NCI-H446 (cell line): Measurements from ENCODE around the gene CPT2.

ENCODE experiments used
- DNase-seq, 2 experiments: peaks; one replicate each; lab custom pipeline; 2025; lab: John Stamatoyannopoulos, UW

CPT2 gene

GRCh38 chr1:53219711-53220110 is 23.1 kb downstream of the CPT2 start:
- DNase-seq: no peak

DNA sequence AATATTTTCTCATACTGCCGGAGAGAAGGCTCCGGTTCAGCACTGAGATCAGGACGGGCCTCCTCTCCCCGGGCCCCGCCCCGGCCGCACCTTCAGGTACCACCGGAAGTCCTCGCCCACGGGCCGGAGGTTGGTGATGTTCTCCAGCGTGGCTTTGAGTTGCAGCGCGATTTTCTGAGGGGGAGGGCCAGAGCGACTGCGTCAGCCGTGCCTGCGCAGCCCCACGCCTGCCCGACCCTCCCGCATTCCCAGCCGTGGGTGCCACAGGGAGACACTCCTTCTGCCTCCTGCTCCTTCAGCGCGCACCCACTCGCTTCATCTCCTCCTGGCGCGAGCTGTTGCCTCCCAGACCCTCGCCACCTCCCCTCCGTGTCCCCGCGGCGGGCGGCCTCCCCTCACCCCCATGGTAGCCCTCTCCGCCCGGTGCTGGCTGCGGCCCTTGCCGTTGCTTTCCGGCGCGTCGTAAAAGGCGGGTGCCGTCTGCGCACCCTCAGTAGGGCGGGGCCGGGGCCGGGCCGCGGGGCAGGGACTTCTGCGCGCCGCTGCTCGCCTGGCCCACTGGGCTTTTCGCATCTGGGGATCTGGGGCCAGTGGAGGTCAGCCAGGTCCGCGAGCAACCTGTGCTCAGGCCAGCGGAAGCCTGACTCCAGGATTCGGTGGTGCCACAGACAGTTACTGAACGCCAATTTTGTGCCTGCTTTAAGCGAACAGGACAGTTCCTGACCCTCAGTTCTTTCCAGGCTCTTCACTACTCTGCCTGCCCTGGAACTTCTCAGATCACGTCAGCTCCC is 23.7 kb downstream of the CPT2 start, which contains the start of gene CZIB:
Gene CZIB, minus strand, starts transcription at position 464 of the 791 bp plus-strand sequence. Its CDS starts 59 bp downstream, at position 405.
- DNase-seq: peak; percentile 91 to 94

DNA sequence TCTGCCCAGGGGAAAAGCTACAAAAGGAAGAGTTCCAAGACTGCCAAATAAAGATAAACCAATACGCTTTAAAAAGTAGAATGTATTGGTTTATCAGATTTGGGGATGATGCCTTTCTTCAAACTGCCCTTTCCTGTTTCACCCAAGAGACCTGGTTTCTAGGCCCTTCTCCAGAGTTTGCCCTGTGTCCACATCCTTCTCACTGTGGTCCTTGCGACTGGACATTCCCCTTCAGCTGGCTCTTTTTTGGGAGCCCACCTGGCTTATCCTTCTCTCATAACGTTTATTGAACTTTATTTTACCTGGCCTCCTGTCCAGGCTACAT is 24.3 kb downstream of the CPT2 start:
- no peak for DNase-seq

DNA sequence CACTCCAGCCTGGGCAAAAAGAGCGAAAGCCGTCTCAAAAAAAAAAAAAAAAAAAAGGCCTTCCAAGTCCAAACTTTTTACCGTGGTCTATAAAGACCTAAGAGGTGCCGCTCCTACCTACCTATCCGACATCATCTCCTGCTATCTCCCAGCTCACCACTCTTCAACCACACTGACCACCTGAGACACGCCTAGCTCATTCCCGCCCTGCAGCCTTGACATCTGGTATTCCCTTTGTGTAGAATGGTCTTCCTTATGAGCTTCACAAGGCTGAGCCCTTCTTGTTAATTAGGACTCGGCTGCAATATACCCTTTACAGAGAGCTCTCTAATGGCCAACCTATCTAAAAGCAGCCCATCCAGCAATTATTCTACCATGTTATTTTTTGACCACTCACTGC is 41.0 kb downstream of the CPT2 start:
- no peak for DNase-seq

DNA sequence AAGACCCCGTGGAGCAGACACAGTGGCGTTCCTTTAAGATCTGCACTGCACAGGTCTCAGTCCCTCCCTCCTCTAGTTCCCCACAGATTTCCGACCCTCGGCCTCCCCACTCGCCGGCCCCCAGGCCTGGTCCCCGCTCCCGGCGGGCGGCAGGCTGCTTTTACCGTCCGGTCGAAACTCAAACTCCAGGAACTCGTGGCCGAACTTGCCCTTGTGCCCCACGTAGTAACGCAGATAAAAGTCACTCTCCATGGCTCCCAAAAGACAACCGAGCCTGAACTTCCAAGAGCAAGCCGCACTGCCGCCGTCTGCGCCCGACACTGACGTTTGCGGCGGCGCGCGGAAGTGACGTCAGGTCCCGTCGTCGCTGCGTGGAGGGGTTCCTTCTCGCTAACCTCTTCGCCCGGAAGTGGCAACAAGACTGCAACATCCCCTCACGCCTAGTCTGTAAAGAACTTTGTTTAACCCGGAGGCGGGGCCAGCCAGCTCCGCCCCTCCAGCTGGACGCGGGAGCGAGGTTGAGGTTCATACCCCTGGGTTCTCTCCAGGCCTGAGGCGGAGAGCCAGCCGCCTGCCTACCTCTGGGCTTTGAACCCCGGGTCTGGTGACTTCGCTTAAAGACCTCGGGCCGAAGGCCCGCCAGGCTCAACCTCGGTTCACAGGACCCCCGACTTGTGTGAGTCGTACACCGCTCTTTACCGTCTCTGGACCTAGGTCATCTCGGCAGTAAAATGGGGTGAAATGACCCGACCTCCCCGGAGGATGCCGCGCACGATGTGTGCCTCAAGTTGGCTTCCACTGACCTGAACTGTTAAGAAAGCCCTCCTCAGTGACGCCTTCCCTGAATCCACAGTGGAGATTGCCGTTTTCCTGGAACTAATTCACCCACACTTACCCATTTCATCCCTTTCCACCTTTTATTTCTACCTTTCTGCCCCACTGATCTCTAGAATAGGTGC is 41.9 kb downstream of the CPT2 start, which contains the start of gene MAGOH:
Gene MAGOH, minus strand, starts transcription at position 322 of the 959 bp plus-strand sequence. Its CDS starts 70 bp downstream, at position 252.
- DNase-seq: peak; percentile 95 to 98

- no peak for DNase-seq
Observed at GRCh38 chr1:53241828-53242227, 45.2 kb downstream of the CPT2 start.

- no peak for DNase-seq
Observed at GRCh38 chr1:53242381-53242780, 45.8 kb downstream of the CPT2 start.

DNA sequence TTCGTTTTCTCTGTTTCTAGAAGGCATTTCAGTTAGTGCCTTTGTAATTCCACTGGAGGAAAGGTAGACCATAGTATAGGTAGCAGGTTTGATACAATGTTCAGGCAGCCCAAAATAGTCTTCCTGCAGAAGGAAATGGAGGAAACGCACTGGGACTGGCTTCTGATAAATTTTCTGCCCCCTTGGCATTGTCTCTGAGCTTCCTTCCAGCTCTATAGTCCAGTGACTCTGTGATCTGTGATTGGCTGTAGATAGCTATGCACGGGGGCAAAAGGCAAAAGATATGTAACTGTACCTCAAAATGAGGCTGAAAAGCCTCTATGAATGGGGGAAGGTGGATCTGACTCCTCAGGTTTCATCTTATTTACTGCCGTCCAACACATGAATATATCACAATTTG is 47.5 kb downstream of the CPT2 start:
- no peak for DNase-seq

- DNase-seq: no peak
Observed at GRCh38 chr1:53246261-53247134, 49.9 kb downstream of the CPT2 start.

DNA sequence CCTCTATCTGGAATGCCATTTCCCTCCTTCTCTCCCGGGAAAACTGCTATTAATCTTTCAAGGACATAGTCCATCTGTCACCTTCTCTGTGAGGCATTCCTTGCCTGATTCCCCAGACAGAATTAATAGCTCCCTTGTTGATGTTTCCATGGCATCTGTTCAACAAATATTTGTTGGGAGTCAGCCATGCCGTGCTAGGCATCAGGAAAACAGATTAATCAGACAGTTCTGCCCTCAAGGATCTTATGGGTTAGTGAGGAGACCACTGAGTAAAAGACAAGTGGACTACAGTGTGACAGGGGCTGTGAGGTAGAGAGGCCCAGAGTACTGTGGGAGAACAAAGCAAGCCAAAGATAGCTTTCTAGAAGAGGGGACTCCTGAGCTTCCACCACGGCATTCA is 53.1 kb downstream of the CPT2 start:
- peak; percentile 15 to 54 for DNase-seq

GRCh38 chr1:53250325-53250724 is 53.7 kb downstream of the CPT2 start:
- no peak for DNase-seq

DNA sequence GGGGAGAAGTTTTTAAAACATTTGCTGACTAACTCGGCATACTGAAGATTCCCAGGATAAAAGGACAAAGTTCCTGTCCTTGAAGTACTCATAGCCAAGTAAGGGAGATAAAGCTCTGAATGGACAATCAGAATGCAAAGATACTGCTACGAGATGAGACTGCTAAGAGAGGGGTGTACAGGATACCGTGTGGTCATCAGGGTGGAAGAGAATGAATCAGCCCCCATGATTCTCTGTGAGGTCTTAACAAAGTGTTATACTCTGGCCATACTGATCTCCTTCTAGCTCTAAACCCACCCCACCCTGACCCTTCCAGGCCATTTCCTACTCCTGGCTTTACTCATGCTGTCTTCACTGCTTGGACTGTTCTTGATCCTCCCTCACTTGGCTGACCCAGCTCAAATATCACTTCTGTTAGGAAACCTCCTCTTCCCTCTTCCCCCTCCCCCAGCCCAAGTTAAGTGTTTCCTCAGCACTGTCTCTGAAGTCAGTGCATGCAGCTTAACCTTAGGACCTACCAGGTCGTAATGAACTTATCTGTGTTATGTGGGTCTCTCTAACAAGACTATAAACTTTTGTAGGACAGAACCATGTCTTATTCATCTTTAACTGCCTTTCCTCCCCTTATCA is 57.5 kb downstream of the CPT2 start:
- DNase-seq: no peak

- DNase-seq: no peak
Observed at GRCh38 chr1:53255031-53255430, 58.4 kb downstream of the CPT2 start.

- DNase-seq: no peak
Observed at GRCh38 chr1:53256511-53257453, 60.2 kb downstream of the CPT2 start.

DNA sequence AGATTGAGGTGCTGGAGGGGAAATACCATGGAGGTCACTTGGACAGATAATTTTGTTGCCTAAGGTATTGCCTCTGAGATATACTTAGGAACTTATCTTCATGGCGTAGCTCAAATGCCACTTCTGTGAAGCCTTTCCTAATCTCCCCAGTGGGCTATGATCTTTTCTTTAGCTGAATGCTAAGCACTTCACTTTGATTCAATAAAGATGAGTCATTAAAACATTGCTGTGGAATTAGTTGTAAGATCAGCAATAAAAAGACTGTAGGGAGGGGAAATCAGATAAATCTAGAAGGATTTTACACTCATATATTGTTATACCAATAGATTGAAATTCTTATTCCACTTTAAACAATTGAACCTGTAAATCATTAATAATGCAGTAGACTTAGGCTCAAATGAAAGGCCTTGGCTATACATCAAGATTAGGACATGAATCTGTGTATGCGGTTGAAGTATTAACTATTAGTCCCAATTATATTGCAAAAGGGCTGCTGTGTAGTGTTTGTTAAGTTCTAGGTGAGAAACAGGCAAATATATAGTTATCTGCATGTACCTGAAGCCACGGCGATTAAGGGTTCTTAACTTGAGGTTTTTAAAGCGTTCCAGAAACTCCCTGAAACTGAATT is 60.9 kb downstream of the CPT2 start:
- DNase-seq: no peak

- DNase-seq: no peak
Observed at GRCh38 chr1:53258216-53258615, 61.6 kb downstream of the CPT2 start.

DNA sequence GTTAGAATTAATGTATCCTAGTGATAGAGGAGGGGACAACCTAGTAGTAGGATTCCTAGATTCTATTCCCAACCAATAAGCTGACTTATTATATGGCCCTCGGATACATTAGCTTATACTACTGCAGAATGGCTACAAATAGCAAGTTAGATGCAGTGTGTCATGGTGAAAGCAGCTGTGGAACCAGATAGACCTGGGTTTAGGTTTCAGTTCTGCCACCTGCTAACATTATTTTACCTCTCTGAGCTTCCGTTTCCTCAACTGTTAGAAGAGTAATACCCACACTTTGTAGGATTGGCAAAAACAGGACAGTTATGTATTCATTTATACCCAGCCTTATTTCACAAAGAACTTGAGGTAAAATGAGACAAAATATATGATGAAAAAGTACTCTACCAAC is 63.3 kb downstream of the CPT2 start:
- no peak for DNase-seq

- no peak for DNase-seq
Observed at GRCh38 chr1:53260631-53261247, 64.1 kb downstream of the CPT2 start.

- no peak for DNase-seq
Observed at GRCh38 chr1:53262000-53262399, 65.4 kb downstream of the CPT2 start.
